ENCODE data around the gene NT5DC1.

Gene NT5DC1

GRCh38 chr6:116078945-116079344, 21.7 kb upstream of the NT5DC1 start (continued):
- TF ChIP-seq AEBP2 (tag by site-specific recombination; IDR thresholded peaks at IDR 0.05; ENCODE audit: borderline replicate concordance): no peak

- CTCF ChIA-PET: interaction anchor here (2.4 kb wide), 1 partner anchor 14 kb away, joined by 8 read pairs; no protein-coding TSS in a partner anchor
- Histone ChIP-seq H3K4me3 (ENCODE audit: low read depth, low read length) (no peak overlapping the region), H3K9me3 (ENCODE audit: control insufficient read depth, insufficient read depth, low read depth, low read length) (no peaks in the 10 kb centered on the region), H3K36me3 (ENCODE audit: control insufficient read depth in 2 of 2, insufficient read depth in 1 of 2, low read length in 2 of 2) (no peaks in the 10 kb centered on the region), H3K4me1 (ENCODE audit: control insufficient read depth, insufficient read depth, low read length) (no peaks in the 10 kb centered on the region), H3K27ac (ENCODE audit: extremely low read depth, low read depth, low read length) (no peak overlapping the region)
- POLR2A ChIA-PET: no interaction called here
- no peak for TF ChIP-seq ZNF510 (tag by site-specific recombination; IDR thresholded peaks at IDR 0.05; ENCODE audit: insufficient replicate concordance)
- TF ChIP-seq, protein P1, sequence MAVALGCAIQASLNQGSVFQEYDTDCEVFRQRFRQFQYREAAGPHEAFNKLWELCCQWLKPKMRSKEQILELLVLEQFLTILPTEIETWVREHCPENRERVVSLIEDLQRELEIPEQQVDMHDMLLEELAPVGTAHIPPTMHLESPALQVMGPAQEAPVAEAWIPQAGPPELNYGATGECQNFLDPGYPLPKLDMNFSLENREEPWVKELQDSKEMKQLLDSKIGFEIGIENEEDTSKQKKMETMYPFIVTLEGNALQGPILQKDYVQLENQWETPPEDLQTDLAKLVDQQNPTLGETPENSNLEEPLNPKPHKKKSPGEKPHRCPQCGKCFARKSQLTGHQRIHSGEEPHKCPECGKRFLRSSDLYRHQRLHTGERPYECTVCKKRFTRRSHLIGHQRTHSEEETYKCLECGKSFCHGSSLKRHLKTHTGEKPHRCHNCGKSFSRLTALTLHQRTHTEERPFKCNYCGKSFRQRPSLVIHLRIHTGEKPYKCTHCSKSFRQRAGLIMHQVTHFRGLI (tag by site-specific recombination; IDR thresholded peaks at IDR 0.05): no peak
- no peak for TF ChIP-seq ZSCAN18 (tag by site-specific recombination; IDR thresholded peaks at IDR 0.05)
- no peak for TF ChIP-seq ZNF624 (tag by site-specific recombination; IDR thresholded peaks at IDR 0.05)
- no peak for TF ChIP-seq ZNF132 (tag by site-specific recombination; IDR thresholded peaks at IDR 0.05; ENCODE audit: borderline replicate concordance)
- TF ChIP-seq, protein P2, sequence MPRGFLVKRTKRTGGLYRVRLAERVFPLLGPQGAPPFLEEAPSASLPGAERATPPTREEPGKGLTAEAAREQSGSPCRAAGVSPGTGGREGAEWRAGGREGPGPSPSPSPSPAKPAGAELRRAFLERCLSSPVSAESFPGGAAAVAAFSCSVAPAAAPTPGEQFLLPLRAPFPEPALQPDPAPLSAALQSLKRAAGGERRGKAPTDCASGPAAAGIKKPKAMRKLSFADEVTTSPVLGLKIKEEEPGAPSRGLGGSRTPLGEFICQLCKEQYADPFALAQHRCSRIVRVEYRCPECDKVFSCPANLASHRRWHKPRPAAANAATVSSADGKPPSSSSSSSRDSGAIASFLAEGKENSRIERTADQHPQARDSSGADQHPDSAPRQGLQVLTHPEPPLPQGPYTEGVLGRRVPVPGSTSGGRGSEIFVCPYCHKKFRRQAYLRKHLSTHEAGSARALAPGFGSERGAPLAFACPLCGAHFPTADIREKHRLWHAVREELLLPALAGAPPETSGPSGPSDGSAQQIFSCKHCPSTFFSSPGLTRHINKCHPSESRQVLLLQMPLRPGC (tag by site-specific recombination; IDR thresholded peaks at IDR 0.05): no peak
- no peak for TF ChIP-seq ZNF221 (tag by site-specific recombination; IDR thresholded peaks at IDR 0.05; ENCODE audit: borderline replicate concordance)
- no peak for TF ChIP-seq HOXC10 (CRISPR knock-in tag; IDR thresholded peaks at IDR 0.05)
- TF ChIP-seq ZNF76 (tag by site-specific recombination; IDR thresholded peaks at IDR 0.05; ENCODE audit: borderline replicate concordance, low read depth): no peak
- TF ChIP-seq ZNF16 (tag by site-specific recombination; IDR thresholded peaks at IDR 0.05; ENCODE audit: low read depth): no peak
- no peak for TF ChIP-seq ZNF341 (tag by site-specific recombination; IDR thresholded peaks at IDR 0.05; ENCODE audit: low read depth)
- TF ChIP-seq ZNF146 (tag by site-specific recombination; IDR thresholded peaks at IDR 0.05): no peak
- no peak for TF ChIP-seq ZNF18 (tag by site-specific recombination; IDR thresholded peaks at IDR 0.05)
- no peak for TF ChIP-seq ZNF837 (tag by site-specific recombination; IDR thresholded peaks at IDR 0.05)
- no peak for TF ChIP-seq ZNF248 (tag by site-specific recombination; IDR thresholded peaks at IDR 0.05)
- TF ChIP-seq ZBTB44 (tag by site-specific recombination; IDR thresholded peaks at IDR 0.05): no peak
- TF ChIP-seq ZNF148 (tag by site-specific recombination; IDR thresholded peaks at IDR 0.05; ENCODE audit: borderline replicate concordance): no peak
- no peak for TF ChIP-seq ZNF37A (tag by site-specific recombination; IDR thresholded peaks at IDR 0.05)
- TF ChIP-seq ZNF791 (tag by site-specific recombination; IDR thresholded peaks at IDR 0.05): no peak
These were observed 17.6 kb upstream of the NT5DC1 start for GRCh38 chr6:116083052-116083451.
